ENCODE data around the gene CHURC1. TPM values are rescaled to one million over a fixed set of nuclear protein-coding genes. Genes with fewer than 3 reads are reported as not detected.
"Not testable (repeated sequence)": the region's sequence is repeated elsewhere in the genome, so short reads cannot be mapped to it uniquely, and the experiment has no call there.

The CHURC1 gene
- total RNA-seq, 2 experiments from 2014 or later: 49.3 to 57.9 TPM

DNA sequence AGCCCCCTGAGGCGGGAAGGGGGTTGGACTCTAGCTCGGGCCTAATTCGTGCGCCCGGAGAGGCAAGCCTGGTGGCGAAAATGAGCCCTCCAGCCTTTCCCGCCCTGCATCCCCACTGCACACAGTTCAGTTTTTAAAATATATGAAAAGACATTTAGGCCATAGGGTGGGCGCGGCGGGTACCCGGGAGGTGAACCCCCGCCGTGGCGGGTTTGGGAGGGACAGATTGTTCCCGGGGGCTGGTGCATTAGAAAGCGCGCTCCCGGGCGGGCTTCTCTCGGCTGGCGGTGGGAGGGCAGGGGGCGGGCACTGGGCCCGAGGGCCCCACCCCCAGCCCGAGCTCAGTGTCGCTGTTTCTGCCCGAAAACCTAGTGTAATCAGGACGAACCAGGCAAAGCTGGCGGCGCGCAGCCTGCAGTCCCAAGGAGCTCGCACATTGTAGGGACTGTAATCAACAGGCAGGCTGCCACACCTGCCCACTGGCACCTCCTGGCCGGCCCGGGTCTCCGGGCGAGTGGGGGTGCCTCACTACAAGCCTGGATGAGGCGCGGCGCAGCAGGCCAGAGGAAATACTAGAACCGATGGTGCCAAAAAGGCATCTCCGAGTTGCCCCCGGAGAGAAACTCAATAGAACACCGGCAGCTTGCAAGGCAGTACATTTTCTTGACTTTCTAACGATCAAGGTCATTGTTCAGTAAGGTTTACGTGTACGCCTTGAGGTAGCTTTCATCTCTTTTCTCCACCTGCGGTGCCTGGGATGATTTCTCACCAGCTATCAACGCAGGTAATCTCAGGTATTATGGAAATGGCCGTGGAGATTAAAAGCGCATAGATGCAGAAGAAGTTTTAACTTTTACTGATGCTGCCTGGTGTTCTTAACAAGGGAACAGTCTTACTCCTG, 33.8 kb upstream of the CHURC1 start:
- peaks cover 77% of the 10 kb centered on the region for H3K27me3 Mint-ChIP-seq
- CTCF ChIA-PET: interaction anchor here (0.7 to 5.6 kb wide), 6 partner anchors 11 to 107 kb away, joined by 3 to 42 read pairs (median 4); no protein-coding TSS in a partner anchor
- H3K36me3 Mint-ChIP-seq: no peaks in the 10 kb centered on the region
- H3K4me1 Mint-ChIP-seq: peaks cover 13% of the 10 kb centered on the region
- peak overlapping the region; percentile 73 for H3K4me3 Mint-ChIP-seq
- H3K9me3 Mint-ChIP-seq (ENCODE audit: low read depth): no peaks in the 10 kb centered on the region
- peak; percentile 94 for ATAC-seq
- peak; percentile 67 for DNase-seq
- no peak overlapping the region for H3K27ac Mint-ChIP-seq

DNA sequence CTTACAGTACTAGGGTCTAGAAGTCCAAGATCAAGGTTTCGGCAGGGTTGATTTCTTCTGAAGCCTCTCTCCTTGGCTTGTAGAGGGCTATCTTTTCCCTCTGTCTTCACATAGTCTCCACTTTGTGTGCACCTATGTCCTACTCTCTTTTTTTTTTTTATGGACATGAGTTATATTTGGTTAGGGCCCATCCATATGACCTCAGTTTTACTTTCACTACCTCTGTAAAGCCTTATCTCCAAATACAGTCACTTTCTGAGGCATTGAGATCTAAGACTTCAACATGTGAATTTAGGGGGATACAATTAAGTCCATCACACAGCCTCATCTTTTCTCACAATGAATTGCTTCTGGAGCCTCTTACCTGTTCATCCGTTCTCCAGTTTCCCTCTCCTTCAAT, 28.7 kb upstream of the CHURC1 start:
- Mint-ChIP-seq H3K9me3 (ENCODE audit: low read depth) (no peaks in the 10 kb centered on the region), H3K4me3 (no peak overlapping the region), H3K27ac (no peak overlapping the region), H3K27me3 (peaks cover 62% of the 10 kb centered on the region), H3K4me1 (peaks cover 12% of the 10 kb centered on the region), H3K36me3 (no peaks in the 10 kb centered on the region)
- CTCF ChIA-PET: no interaction called here
- ATAC-seq (no peak), DNase-seq (no peak)

- no peak for DNase-seq
Measured at GRCh38 chr14:64889352-64889751, 24.9 kb upstream of the CHURC1 start.

GRCh38 chr14:64891173-64891838, 22.9 kb upstream of the CHURC1 start:
- H3K4me1 Mint-ChIP-seq: no peaks in the 10 kb centered on the region
- no peak overlapping the region for H3K4me3 Mint-ChIP-seq
- no peak for DNase-seq
- no peaks in the 10 kb centered on the region for H3K36me3 Mint-ChIP-seq
- H3K27me3 Mint-ChIP-seq: peaks cover 28% of the 10 kb centered on the region
- H3K27ac Mint-ChIP-seq: no peak overlapping the region
- ATAC-seq: no peak
- CTCF ChIA-PET: interaction anchor here (0.7 to 5.1 kb wide), 37 partner anchors 8 to 376 kb away, joined by 3 to 72 read pairs (median 5); partner anchors contain the start of genes CHURC1 and SPTB
- no peaks in the 10 kb centered on the region for H3K9me3 Mint-ChIP-seq (ENCODE audit: low read depth)

More at GRCh38 chr14:64889352-64889751, 24.9 kb upstream of the CHURC1 start:
- Mint-ChIP-seq H3K4me1 (no peaks in the 10 kb centered on the region), H3K36me3 (no peaks in the 10 kb centered on the region), H3K27ac (no peak overlapping the region), H3K9me3 (ENCODE audit: low read depth) (no peaks in the 10 kb centered on the region), H3K4me3 (no peak overlapping the region), H3K27me3 (peaks cover 44% of the 10 kb centered on the region)
- CTCF ChIA-PET: interaction anchor here (1.0 to 5.1 kb wide), 5 partner anchors 10 to 129 kb away, joined by 3 to 72 read pairs (median 25); partner anchors contain the start of gene SPTB
- no peak for ATAC-seq

GRCh38 chr14:64891839-64892375, 22.3 kb upstream of the CHURC1 start:
- Mint-ChIP-seq H3K27ac (no peak overlapping the region), H3K27me3 (peaks cover 27% of the 10 kb centered on the region), H3K36me3 (no peaks in the 10 kb centered on the region), H3K4me1 (no peaks in the 10 kb centered on the region), H3K9me3 (ENCODE audit: low read depth) (no peaks in the 10 kb centered on the region), H3K4me3 (no peak overlapping the region)
- DNase-seq (peak; percentile 44), ATAC-seq (peak; percentile 80)
- CTCF ChIA-PET: interaction anchor here (0.7 to 5.1 kb wide), 37 partner anchors 9 to 376 kb away, joined by 3 to 72 read pairs (median 5); partner anchors contain the start of genes CHURC1 and SPTB

DNA sequence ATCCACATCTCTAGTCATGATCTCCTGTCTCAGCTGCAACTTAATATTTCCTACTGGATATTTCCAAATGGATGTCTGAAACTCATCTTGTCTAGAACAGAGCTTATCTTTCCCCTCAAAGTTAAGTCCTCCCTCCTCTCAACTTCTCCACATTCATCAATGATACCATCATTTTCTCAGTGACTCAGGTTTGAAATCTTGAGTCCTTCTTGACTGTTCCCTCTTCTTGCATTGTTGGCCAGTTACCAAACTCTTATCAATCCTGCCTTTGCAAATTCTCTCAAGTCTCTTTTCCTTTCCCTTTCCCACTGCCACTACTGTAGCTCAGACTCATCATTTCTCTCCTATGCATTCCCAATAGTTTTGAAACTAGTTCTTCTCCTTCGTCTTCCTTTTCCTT, 14.3 kb upstream of the CHURC1 start:
- ATAC-seq (no peak), DNase-seq (no peak)
- H3K9me3 Mint-ChIP-seq (ENCODE audit: low read depth): no peaks in the 10 kb centered on the region
- CTCF ChIA-PET: interaction anchor here (0.9 to 2.3 kb wide), 4 partner anchors 8 to 138 kb away, joined by 3 to 14 read pairs (median 5); no protein-coding TSS in a partner anchor
- no peak overlapping the region for H3K4me3 Mint-ChIP-seq
- H3K36me3 Mint-ChIP-seq: no peaks in the 10 kb centered on the region
- no peaks in the 10 kb centered on the region for H3K4me1 Mint-ChIP-seq
- peaks cover 48% of the 10 kb centered on the region for H3K27me3 Mint-ChIP-seq
- H3K27ac Mint-ChIP-seq: no peak overlapping the region

- H3K27ac Mint-ChIP-seq: no peak overlapping the region
- no peaks in the 10 kb centered on the region for H3K9me3 Mint-ChIP-seq (ENCODE audit: low read depth)
- peaks cover 54% of the 10 kb centered on the region for H3K27me3 Mint-ChIP-seq
- peaks cover 4% of the 10 kb centered on the region for H3K4me1 Mint-ChIP-seq
- ATAC-seq (no peak), DNase-seq (no peak)
- H3K36me3 Mint-ChIP-seq: no peaks in the 10 kb centered on the region
- no peak overlapping the region for H3K4me3 Mint-ChIP-seq
- CTCF ChIA-PET: interaction anchor here (1.1 to 1.7 kb wide), 2 partner anchors 15 to 17 kb away, joined by 3 to 7 read pairs; no protein-coding TSS in a partner anchor
Measured at GRCh38 chr14:64906022-64906421, 8.2 kb upstream of the CHURC1 start.

GRCh38 chr14:64910847-64911495, 3.3 kb upstream of the CHURC1 start:
- peaks cover 25% of the 10 kb centered on the region for H3K4me1 Mint-ChIP-seq
- H3K36me3 Mint-ChIP-seq: peaks cover 7% of the 10 kb centered on the region
- H3K4me3 Mint-ChIP-seq: no peak overlapping the region
- no peak overlapping the region for H3K27ac Mint-ChIP-seq
- CTCF ChIA-PET: interaction anchor here (0.9 to 2.5 kb wide), 5 partner anchors 13 to 31 kb away, joined by 4 to 19 read pairs (median 4); no protein-coding TSS in a partner anchor
- no peak for ATAC-seq
- DNase-seq: no peak
- peaks cover 34% of the 10 kb centered on the region for H3K27me3 Mint-ChIP-seq
- H3K9me3 Mint-ChIP-seq (ENCODE audit: low read depth): no peaks in the 10 kb centered on the region

- peaks cover 28% of the 10 kb centered on the region for H3K27me3 Mint-ChIP-seq
- H3K4me3 Mint-ChIP-seq: no peak overlapping the region
- peaks cover 32% of the 10 kb centered on the region for H3K4me1 Mint-ChIP-seq
- no peak for ATAC-seq
- no peaks in the 10 kb centered on the region for H3K9me3 Mint-ChIP-seq (ENCODE audit: low read depth)
- DNase-seq: no peak
- H3K27ac Mint-ChIP-seq: no peak overlapping the region
- CTCF ChIA-PET: interaction anchor here (2.5 kb wide), 1 partner anchor 21 kb away, joined by 19 read pairs; no protein-coding TSS in a partner anchor
- H3K36me3 Mint-ChIP-seq: peaks cover 13% of the 10 kb centered on the region
Measured at GRCh38 chr14:64912261-64912660, 2.0 kb upstream of the CHURC1 start.

DNA sequence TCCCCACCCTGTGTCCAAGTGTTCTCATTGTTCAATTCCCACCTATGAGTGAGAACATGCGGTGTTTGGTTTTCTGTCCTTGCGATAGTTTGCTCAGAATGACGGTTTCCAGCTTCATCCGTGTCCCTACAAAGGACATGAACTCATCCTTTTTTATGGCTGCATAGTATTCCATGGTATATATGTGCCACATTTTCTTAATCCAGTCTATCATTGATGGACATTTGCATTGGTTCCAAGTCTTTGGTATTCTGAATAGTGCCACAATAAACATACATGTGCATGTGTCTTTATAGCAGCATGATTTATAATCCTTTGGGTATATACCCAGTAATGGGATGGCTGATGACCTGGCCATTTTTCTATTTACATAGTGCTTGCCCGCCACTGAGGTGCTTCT, 778 bp upstream of the CHURC1 start:
- ATAC-seq; DNase-seq; H3K27ac Mint-ChIP-seq; H3K9me3 Mint-ChIP-seq (ENCODE audit: low read depth): not testable (repeated sequence)
- CTCF ChIA-PET: interaction anchor here (2.2 kb wide), 1 partner anchor 73 kb away, joined by 11 read pairs; the partner anchor contains the start of gene FNTB
- H3K36me3 Mint-ChIP-seq: peaks cover 19% of the 10 kb centered on the region
- peak overlapping the region; percentile 78 for H3K4me3 Mint-ChIP-seq
- H3K4me1 Mint-ChIP-seq: peaks cover 41% of the 10 kb centered on the region
- H3K27me3 Mint-ChIP-seq: peaks cover 24% of the 10 kb centered on the region

DNA sequence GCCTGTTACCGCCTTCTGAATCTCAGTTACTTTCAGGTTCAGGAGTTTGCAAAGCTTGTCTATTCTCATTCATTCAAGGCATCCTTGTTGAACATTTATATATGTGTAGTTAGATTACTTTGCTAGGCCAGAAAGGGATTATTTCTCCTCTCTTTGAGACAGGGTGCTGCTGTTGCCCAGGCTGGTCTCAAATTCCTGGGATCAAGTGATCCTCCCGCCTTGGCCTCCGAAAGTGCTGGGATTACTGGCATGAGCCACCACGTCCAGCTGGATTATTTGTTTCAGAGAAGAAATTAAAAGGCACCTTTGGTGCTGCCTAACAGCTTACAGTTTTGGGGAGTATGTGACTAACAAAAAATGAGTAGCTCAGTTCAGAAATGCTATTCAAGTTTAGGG, 772 bp downstream of the CHURC1 start:
- ATAC-seq (no peak), DNase-seq (no peak)
- Mint-ChIP-seq H3K36me3 (peaks cover 26% of the 10 kb centered on the region), H3K27ac (peak overlapping the region; percentile 91), H3K4me1 (peaks cover 44% of the 10 kb centered on the region), H3K9me3 (ENCODE audit: low read depth) (no peaks in the 10 kb centered on the region), H3K27me3 (peaks cover 12% of the 10 kb centered on the region), H3K4me3 (peak overlapping the region; percentile 78)
- CTCF ChIA-PET: interaction anchor here (0.8 to 2.2 kb wide), 9 partner anchors 10 to 154 kb away, joined by 3 to 13 read pairs (median 4); partner anchors contain the start of gene FNTB

DNA sequence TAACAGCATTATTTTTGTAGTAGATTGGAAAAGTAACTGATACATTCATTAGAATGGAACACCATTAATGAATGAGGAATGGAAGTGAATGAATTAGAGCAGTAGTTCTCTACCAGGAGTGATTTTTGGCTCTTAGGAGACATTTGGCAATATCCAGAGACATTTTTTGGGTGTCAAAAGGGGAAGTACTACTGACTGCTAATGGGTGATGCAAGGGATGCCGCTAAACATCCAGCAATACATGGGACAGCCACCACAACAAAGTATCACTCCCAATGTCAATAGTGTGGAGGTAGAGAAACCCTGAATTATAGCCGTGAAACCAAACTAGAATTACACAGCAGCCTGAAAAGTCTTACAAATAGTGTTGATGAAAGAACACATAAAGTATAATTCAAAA, 1.5 kb downstream of the CHURC1 start:
- Mint-ChIP-seq H3K36me3 (peaks cover 33% of the 10 kb centered on the region), H3K27me3 (peaks cover 10% of the 10 kb centered on the region), H3K4me1 (peaks cover 48% of the 10 kb centered on the region), H3K27ac (no peak overlapping the region), H3K4me3 (peak overlapping the region; percentile 78), H3K9me3 (ENCODE audit: low read depth) (no peaks in the 10 kb centered on the region)
- DNase-seq: no peak
- no peak for ATAC-seq
- CTCF ChIA-PET: interaction anchor here (1.2 to 2.2 kb wide), 5 partner anchors 9 to 71 kb away, joined by 3 to 13 read pairs (median 11); partner anchors contain the start of gene FNTB

Measured in activated CD8-positive, alpha-beta memory T cell treated with anti-CD3 and anti-CD28 coated beads, Interleukin-2, amount 10 ng/mL, durations not matched to agents 7 days and 5 days (primary cell).